H1 (cell line): Measurements from ENCODE around the gene ARFGAP3. TPM values are rescaled to one million over a fixed set of nuclear protein-coding genes. Genes with fewer than 3 reads are reported as not detected.

Experiments
- CTCF ChIA-PET: fragments of 300-600 bp; sonication (Branson Sonifier 250); formaldehyde crosslinking; loops from one replicate; lab custom pipeline; 2021; ENCODE audit not compliant: partially characterized antibody; lab: Charles Lee
- POLR2A ChIA-PET: fragments of 300-600 bp; sonication (Branson Sonifier 250); formaldehyde crosslinking; loops from one replicate; lab custom pipeline; 2021; ENCODE audit warnings: inconsistent platforms; ENCODE audit not compliant: partially characterized antibody; lab: Charles Lee
- DNase-seq, 2 experiments: peaks; one replicate each; pipeline versions ENCODE4 v3.0.0 to v3.0.0-alpha.2; 2010 to 2022; ENCODE audit warnings: low spot score in 2 of 2, low read depth in 1 of 2, mixed read lengths in 1 of 2
- FAIRE-seq: peaks from 2 replicates; lab custom pipeline; 2011; peaks lifted over from hg19 to GRCh38; lab: Jason Lieb, UNC
- H2AFZ ChIP-seq: 2 replicates; pipeline ENCODE4 v1.8.1; 2012; ENCODE audit warnings: low read length, inconsistent platforms
- H2AK5ac ChIP-seq: 2 replicates; pipeline ENCODE4 v1.6.1; 2013; ENCODE audit warnings: low read depth, low read length
- H2BK120ac ChIP-seq: replicated peaks from 2 replicates; pipeline ENCODE3; 2013; ENCODE audit warnings: low read depth, low read length, inconsistent platforms
- H2BK12ac ChIP-seq: 2 replicates; pipeline ENCODE4 v1.6.1; 2013; ENCODE audit warnings: low read depth, low read length
- H2BK15ac ChIP-seq: 2 replicates; pipeline ENCODE4 v1.6.1; 2013; ENCODE audit warnings: low read length
- H2BK20ac ChIP-seq: 2 replicates; pipeline ENCODE4 v1.6.1; 2013; ENCODE audit warnings: low read length
- H2BK5ac ChIP-seq: 2 replicates; pipeline ENCODE4 v1.6.1; 2013; ENCODE audit warnings: low read depth, low read length
- H3K14ac ChIP-seq: 2 replicates; pipeline ENCODE4 v1.6.1; 2013; ENCODE audit warnings: inconsistent platforms; ENCODE audit not compliant: insufficient read length
- H3K18ac ChIP-seq: 2 replicates; pipeline ENCODE4 v1.6.1; 2013; ENCODE audit warnings: low read length; ENCODE audit errors: extremely low read depth
- H3K23ac ChIP-seq: 2 replicates; pipeline ENCODE4 v1.6.1; 2013; ENCODE audit warnings: inconsistent platforms; ENCODE audit not compliant: insufficient read length
- H3K23me2 ChIP-seq: 2 replicates; pipeline ENCODE4 v1.6.1; 2013; ENCODE audit warnings: low read depth, low read length
- H3K27ac ChIP-seq: 2 replicates; pipeline ENCODE4 v1.6.1; 2011; ENCODE audit warnings: low read depth, low read length, inconsistent platforms
- H3K27me3 ChIP-seq, 4 experiments: replicated peaks in 1 of 4; 1 replicate in 1 of 4; 2 replicates in 3 of 4; pipeline versions ENCODE4 v1.6.1 to v1.8.1; 2011 to 2013; ENCODE audit warnings: low read length in 3 of 4, mild to moderate bottlenecking in 3 of 4, inconsistent platforms in 2 of 4, mixed read lengths in 2 of 4, moderate library complexity in 1 of 4; ENCODE audit not compliant: control insufficient read depth in 3 of 4, insufficient read depth in 3 of 4; ENCODE audit errors: extremely low read depth in 1 of 4
- H3K36me3 ChIP-seq, 4 experiments: 2 replicates each; pipeline versions ENCODE4 v1.6.1 to v1.8.1; 2011 to 2013; ENCODE audit warnings: mild to moderate bottlenecking in 4 of 4, low read length in 3 of 4, moderate library complexity in 2 of 4, control low read depth in 1 of 4, inconsistent platforms in 1 of 4; ENCODE audit not compliant: insufficient read depth in 4 of 4, control insufficient read depth in 2 of 4
- H3K4ac ChIP-seq: replicated peaks from 2 replicates; pipeline ENCODE3; 2013; ENCODE audit warnings: low read length, low read depth, mixed read lengths, inconsistent platforms; ENCODE audit not compliant: insufficient read length
- H3K4me1 ChIP-seq, 4 experiments: replicated peaks in 1 of 4; 1 replicate in 1 of 4; 2 replicates in 3 of 4; pipeline versions ENCODE4 v1.6.1 to v1.8.1; 2011 to 2013; ENCODE audit warnings: low read length in 3 of 4, inconsistent platforms in 2 of 4, mixed read lengths in 1 of 4; ENCODE audit not compliant: insufficient read depth in 4 of 4, control insufficient read depth in 3 of 4
- H3K4me2 ChIP-seq, 2 experiments: 2 replicates each; pipeline versions ENCODE4 v1.6.1 to v1.8.1; 2011 to 2013; ENCODE audit warnings: low read depth in 2 of 2, low read length in 2 of 2, control low read depth in 1 of 2, inconsistent platforms in 1 of 2, mild to moderate bottlenecking in 1 of 2; ENCODE audit not compliant: insufficient read depth in 1 of 2
- H3K4me3 ChIP-seq, 4 experiments: fragments of 200-600, 300-600 bp in 1 of 4; sonication (generic), shearing (Covaris generic), sonication (Bioruptor Twin) in 1 of 4; 2 replicates each; pipeline versions ENCODE4 v1.5.1 to v1.8.1; 2011 to 2016; ENCODE audit warnings: low read length in 4 of 4, low read depth in 3 of 4, control low read depth in 2 of 4, inconsistent platforms in 2 of 4, mild to moderate bottlenecking in 2 of 4, mixed read lengths in 1 of 4, moderate library complexity in 1 of 4; ENCODE audit not compliant: insufficient read depth in 2 of 4; ENCODE audit errors: extremely low read depth in 1 of 4
- H3K56ac ChIP-seq: replicated peaks from 2 replicates; pipeline ENCODE3; 2013; ENCODE audit warnings: low read depth, mild to moderate bottlenecking, mixed read lengths, low read length, inconsistent platforms; ENCODE audit not compliant: insufficient read length
- H3K79me1 ChIP-seq: 2 replicates; pipeline ENCODE4 v1.6.1; 2013; ENCODE audit warnings: low read depth, low read length, control low read depth
- H3K79me2 ChIP-seq, 2 experiments: 2 replicates each; pipeline versions ENCODE4 v1.6.1 to v1.8.1; 2012 to 2013; ENCODE audit warnings: low read length in 2 of 2, mild to moderate bottlenecking in 2 of 2, inconsistent platforms in 1 of 2; ENCODE audit not compliant: insufficient read depth in 2 of 2, control insufficient read depth in 1 of 2
- H3K9ac ChIP-seq, 4 experiments: replicated peaks in 1 of 4; 1 replicate in 1 of 4; 2 replicates in 3 of 4; pipeline versions ENCODE4 v1.6.1 to v1.8.1; 2011 to 2013; ENCODE audit warnings: low read depth in 3 of 4, low read length in 3 of 4, control low read depth in 2 of 4, mild to moderate bottlenecking in 2 of 4, moderate library complexity in 2 of 4, inconsistent platforms in 1 of 4; ENCODE audit errors: extremely low read depth in 1 of 4
- H3K9me3 ChIP-seq, 2 experiments: 2 replicates each; pipeline versions ENCODE4 v1.6.1 to v1.8.1; 2012 to 2013; ENCODE audit warnings: mild to moderate bottlenecking in 2 of 2, moderate library complexity in 2 of 2, control low read depth in 1 of 2, inconsistent platforms in 1 of 2, low read depth in 1 of 2, low read length in 1 of 2, mixed read lengths in 1 of 2; ENCODE audit not compliant: insufficient read depth in 2 of 2
- H4K20me1 ChIP-seq, 2 experiments: replicated peaks in 1 of 2; 2 replicates each; pipeline versions ENCODE3 to v1.8.1; 2011 to 2013; ENCODE audit warnings: inconsistent platforms in 2 of 2, low read length in 2 of 2, mild to moderate bottlenecking in 1 of 2; ENCODE audit not compliant: insufficient read depth in 2 of 2, control insufficient read depth in 1 of 2
- H4K5ac ChIP-seq: 2 replicates; pipeline ENCODE4 v1.6.1; 2013; ENCODE audit warnings: low read length, low read depth, mixed read lengths, inconsistent platforms; ENCODE audit not compliant: insufficient read length
- H4K8ac ChIP-seq: 2 replicates; pipeline ENCODE4 v1.8.0; 2013; ENCODE audit warnings: mild to moderate bottlenecking, moderate library complexity, low read length, inconsistent platforms; ENCODE audit not compliant: insufficient read depth; ENCODE audit errors: extremely low read depth
- H4K91ac ChIP-seq: replicated peaks from 2 replicates; pipeline ENCODE3; 2013; ENCODE audit warnings: low read length, mixed read lengths, inconsistent platforms; ENCODE audit not compliant: insufficient read length
- ATF3 ChIP-seq: IDR thresholded peaks from 2 replicates; pipeline ENCODE4 v1.6.1; 2011; ENCODE audit warnings: low read depth, mild to moderate bottlenecking, low read length; ENCODE audit not compliant: insufficient read depth
- CREB1 ChIP-seq: IDR thresholded peaks from 2 replicates; pipeline ENCODE4 v1.6.1; 2012; ENCODE audit warnings: inconsistent platforms
- JUND ChIP-seq: IDR thresholded peaks from 2 replicates; pipeline ENCODE4 v1.6.1; 2011; ENCODE audit warnings: mild to moderate bottlenecking, improper control_type of control experiment, low read length
- KDM5A ChIP-seq: fragments of 200-600 bp; IDR thresholded peaks from 2 replicates; pipeline ENCODE4 v1.7.1; 2012; ENCODE audit warnings: mild to moderate bottlenecking, low read length, inconsistent platforms, mixed read lengths
- POLR2A ChIP-seq, 2 experiments: IDR thresholded peaks; 1 replicate in 1 of 2; 2 replicates in 1 of 2; pipeline ENCODE4 v1.6.1; 2011; ENCODE audit warnings: low read depth in 2 of 2, low read length in 2 of 2, mild to moderate bottlenecking in 2 of 2; ENCODE audit errors: control extremely low read depth in 1 of 2
- RXRA ChIP-seq: IDR thresholded peaks from 2 replicates; pipeline ENCODE4 v1.6.1; 2011; ENCODE audit warnings: low read depth, mild to moderate bottlenecking, low read length, moderate library complexity; ENCODE audit not compliant: insufficient read depth
- SIRT6 ChIP-seq: IDR thresholded peaks from one replicate; pipeline ENCODE4 v1.7.1; 2012; ENCODE audit warnings: low read length, inconsistent platforms
- WGBS, 2 experiments: shearing (Covaris generic) in 1 of 2; methylation state at CpG; one replicate each; pipeline versions ENCODE4 v1.1.6 to v1.1.7; 2013 to 2015; ENCODE audit warnings: low lambda C conversion rate in 2 of 2, mixed read lengths in 2 of 2, inconsistent platforms in 1 of 2, low coverage in 1 of 2, missing lambda C conversion rate in 1 of 2; ENCODE audit not compliant: insufficient replicate concordance in 2 of 2, insufficient coverage in 1 of 2, insufficient read length in 1 of 2; ENCODE audit errors: extremely low coverage in 1 of 2, missing lambda C conversion rate in 1 of 2; 5-methylcytosine and 5-hydroxymethylcytosine counted together
- polyA plus RNA-seq, 7 experiments: library from polyadenylated mRNA; depleted of rRNA in 3 of 7; stranded (reverse) in 5 of 7; unstranded in 2 of 7; fragments of >200 nt in 5 of 7; fragments of 200-250 nt in 2 of 7; gene quantifications; 1 replicate in 5 of 7; 2 replicates in 1 of 7; 4 replicates in 1 of 7; pipeline versions ENCODE4 v1.2.1 to v1.2.3, GENCODE V29; 2011 to 2013; ENCODE audit warnings: missing spikeins in 2 of 7, mixed read lengths in 2 of 7
- total RNA-seq: library from RNA; stranded (reverse); fragmentation: NEBNext Ultra II Directional; extraction: Animal tissue kit (Norgen Biotek cat#: 25700); gene quantifications from 2 replicates; pipeline ENCODE4 v1.2.1, GENCODE V29; 2021

Gene ARFGAP3
- total and polyA plus RNA-seq, 2 of the 8 experiments (the other 6 are each of a cell fraction or from before 2014, with no cell fraction given), result 9.7 to 16.0 TPM

- 0 out of 2 replicates have a peak overlapping the region, but pooled peaks have one; percentile 52 for H2BK5ac ChIP-seq
- no peaks in the 10 kb centered on the region for H3K4me1 ChIP-seq
- H2BK15ac ChIP-seq, result no peak overlapping the region
- H3K79me1 ChIP-seq, result no peaks in the 10 kb centered on the region; the same call in 1 of the 2 replicates
- H3K23ac ChIP-seq, result no peak overlapping the region
- H4K91ac ChIP-seq, result no peak overlapping the region
- no peaks in the 10 kb centered on the region for H3K79me2 ChIP-seq
- peak overlapping the region; percentile 51; the same call in 1 of the 2 replicates for H4K8ac ChIP-seq
- no peak overlapping the region for H3K9ac ChIP-seq
- no peak overlapping the region for H4K5ac ChIP-seq
- no peaks in the 10 kb centered on the region for H3K27me3 ChIP-seq
- H4K20me1 ChIP-seq, result peaks cover 0 to 8% of the 10 kb centered on the region in 2 experiments
- DNase-seq (no peak), FAIRE-seq (no peak)
- H2AK5ac ChIP-seq, result no peak overlapping the region
- no peak overlapping the region for H2BK12ac ChIP-seq
- H3K9me3 ChIP-seq, result no peaks in the 10 kb centered on the region
- no peak overlapping the region for H3K18ac ChIP-seq
- H2BK20ac ChIP-seq, result no peak overlapping the region
- ChIA-PET CTCF (interaction anchor here (1.1 to 1.2 kb wide), 2 partner anchors 22 to 117 kb away, joined by 3 to 4 read pairs; no protein-coding TSS in a partner anchor), POLR2A (no interaction called here)
- no peak overlapping the region for H3K14ac ChIP-seq
- H3K27ac ChIP-seq, result no peak overlapping the region
- H3K4me3 ChIP-seq, result no peak overlapping the region
- WGBS, 2 experiments, result 94% methylated on average over 9 of the region's 9 CpGs; no CpG with 5 or more reads in 1 of the 2 experiments
- no peak overlapping the region for H2AFZ ChIP-seq
- H3K4ac ChIP-seq, result no peak overlapping the region
- no peaks in the 10 kb centered on the region for H3K23me2 ChIP-seq
- H3K56ac ChIP-seq, result no peak overlapping the region
- no peak overlapping the region for H2BK120ac ChIP-seq
- peaks cover 8 to 29% (median 19%) of the 10 kb centered on the region in 4 experiments; a peak in 6 of 8 replicates for H3K36me3 ChIP-seq
- H3K4me2 ChIP-seq, result no peak overlapping the region
- no peak for TF ChIP-seq SIRT6
- no peak for TF ChIP-seq KDM5A
- no peak for TF ChIP-seq CREB1
- TF ChIP-seq RXRA, result no peak
- TF ChIP-seq POLR2A (IDR thresholded peaks at IDR 0.05; ENCODE audit: control extremely low read depth in 1 of 2, low read depth in 2 of 2, low read length in 2 of 2), result no peak
- TF ChIP-seq JUND, result no peak
- no peak for TF ChIP-seq ATF3
Observed at GRCh38 chr22:42872821-42873220, 15.7 kb upstream of the ARFGAP3 start.
